GM15510 (cell line): Measurements from ENCODE around the gene CCNL2.

ENCODE experiments used
- POLR2A ChIP-seq: IDR thresholded peaks from 3 replicates; pipeline ENCODE4 v1.6.1; 2011; ENCODE audit warnings: borderline replicate concordance; ENCODE audit not compliant: insufficient read length; ENCODE audit errors: extremely low read depth

CCNL2 gene

GRCh38 chr1:1425753-1426495 lies 26.8 kb upstream of the CCNL2 start:
- TF ChIP-seq POLR2A = no peak

DNA sequence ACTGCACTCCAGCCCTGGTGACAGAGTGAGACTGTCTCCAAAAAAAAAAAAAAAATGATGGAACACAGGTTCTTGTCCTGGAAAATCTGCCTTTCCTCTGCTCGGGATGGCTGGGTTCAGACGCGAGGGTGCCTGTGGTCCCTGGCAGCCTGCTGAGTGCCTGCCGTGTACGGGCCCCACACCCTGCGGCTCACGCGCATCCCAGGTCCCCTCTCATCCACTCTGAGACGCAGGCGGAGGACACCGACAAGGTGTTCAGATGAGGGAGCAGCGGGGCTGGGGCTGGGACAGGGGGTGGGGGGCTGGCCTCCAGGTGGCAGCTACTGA lies 26.3 kb upstream of the CCNL2 start:
- TF ChIP-seq POLR2A = no peak

- no peak for TF ChIP-seq POLR2A
Measured at GRCh38 chr1:1424707-1425106, 25.6 kb upstream of the CCNL2 start.

DNA sequence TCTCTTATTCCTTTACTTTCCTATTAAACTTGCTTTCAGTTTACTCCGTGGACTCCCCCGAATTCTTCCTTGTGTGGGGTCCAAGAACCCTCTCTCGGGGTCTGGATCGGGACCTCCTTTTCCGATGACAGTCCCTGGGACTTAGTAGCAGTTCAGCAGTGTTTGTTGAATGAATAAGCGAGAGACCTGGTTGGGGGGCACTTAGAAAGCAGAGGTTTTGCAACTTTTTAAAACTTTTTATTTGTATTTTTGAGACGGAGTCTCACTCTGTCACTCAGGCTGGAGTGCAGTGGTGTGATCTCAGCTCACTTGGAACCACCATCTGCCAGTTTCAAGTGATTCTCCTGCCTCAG lies 24.1 kb upstream of the CCNL2 start:
- no peak for TF ChIP-seq POLR2A

- TF ChIP-seq POLR2A = no peak
Measured at GRCh38 chr1:1422465-1423244, 23.5 kb upstream of the CCNL2 start.

- no peak for TF ChIP-seq POLR2A
Measured at GRCh38 chr1:1421907-1422464, 22.9 kb upstream of the CCNL2 start.

GRCh38 chr1:1421147-1421906 lies 22.2 kb upstream of the CCNL2 start, which contains the start of gene ANKRD65:
ANKRD65 (minus strand) TSS chr1:1421276; CDS start chr1:1421005, 271 bp downstream.
- no peak for TF ChIP-seq POLR2A

GRCh38 chr1:1420654-1421141 lies 21.6 kb upstream of the CCNL2 start:
- no peak for TF ChIP-seq POLR2A

DNA sequence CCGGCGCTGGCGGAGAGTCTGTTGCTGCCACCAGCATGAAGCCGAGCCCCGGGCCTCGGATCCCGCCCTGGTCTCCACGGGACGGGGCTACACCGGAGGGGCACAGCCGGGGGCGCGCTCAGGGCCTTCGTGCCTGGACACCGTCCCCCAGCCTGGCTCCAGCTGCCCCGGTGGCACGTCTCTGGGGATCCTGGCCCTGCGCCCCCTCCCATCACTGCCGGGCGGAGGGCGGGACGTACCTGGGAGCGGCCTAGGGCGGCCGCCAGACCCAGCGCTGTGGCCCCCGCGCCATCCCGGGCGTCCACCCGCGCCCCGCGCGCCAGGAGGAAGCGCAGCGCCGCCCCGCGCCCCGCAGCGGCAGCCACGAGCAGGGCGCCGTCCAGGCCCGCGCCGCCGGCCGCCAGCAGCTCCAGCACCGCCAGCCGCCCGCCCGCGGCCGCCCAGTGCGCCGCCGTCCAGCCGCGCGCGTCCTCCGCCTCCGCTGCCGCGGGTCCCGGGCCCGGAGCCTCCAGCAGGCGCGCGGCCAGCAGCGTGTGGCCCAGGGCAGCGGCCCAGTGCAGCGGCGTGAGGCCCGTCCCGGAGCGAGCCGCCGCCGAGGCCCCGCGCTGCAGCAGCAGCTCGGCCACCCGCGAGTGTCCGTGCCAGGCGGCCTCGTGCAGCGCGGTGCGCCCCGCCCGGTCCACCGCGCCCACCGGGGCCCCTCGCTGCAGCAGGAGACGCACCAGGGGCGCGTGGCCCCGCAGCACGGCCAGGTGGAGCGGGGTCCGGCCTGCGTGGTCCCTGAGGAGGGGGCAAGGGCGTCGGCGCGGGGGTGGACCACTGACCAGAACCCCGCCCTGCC lies 20.9 kb upstream of the CCNL2 start:
- no peak for TF ChIP-seq POLR2A

DNA sequence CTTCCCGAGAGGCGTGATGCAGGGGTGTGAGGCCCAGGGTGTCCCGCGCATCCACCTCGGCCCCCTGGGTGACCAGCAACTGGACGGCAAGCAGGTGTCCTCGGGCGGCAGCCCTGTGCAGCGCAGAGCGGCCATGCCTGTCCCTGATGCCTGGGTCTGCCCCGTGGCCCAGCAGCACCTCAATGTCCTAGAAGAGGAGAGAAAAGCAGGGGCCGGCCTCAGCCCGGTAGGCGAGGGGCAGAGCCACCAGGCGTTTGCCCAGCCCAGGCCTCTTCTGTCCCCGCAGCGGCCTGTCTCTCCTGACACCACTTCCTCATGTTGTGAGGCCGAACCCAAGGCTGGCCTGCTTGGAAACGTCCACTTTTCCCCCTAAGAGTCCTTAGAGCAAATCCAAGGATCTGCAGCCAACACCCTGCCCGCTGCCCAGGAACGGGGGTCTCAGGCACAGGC lies 20.3 kb upstream of the CCNL2 start:
- TF ChIP-seq POLR2A = no peak

GRCh38 chr1:1418464-1419362 lies 19.6 kb upstream of the CCNL2 start:
- TF ChIP-seq POLR2A = no peak

- TF ChIP-seq POLR2A = no peak
Measured at GRCh38 chr1:1415751-1416150, 16.6 kb upstream of the CCNL2 start.

DNA sequence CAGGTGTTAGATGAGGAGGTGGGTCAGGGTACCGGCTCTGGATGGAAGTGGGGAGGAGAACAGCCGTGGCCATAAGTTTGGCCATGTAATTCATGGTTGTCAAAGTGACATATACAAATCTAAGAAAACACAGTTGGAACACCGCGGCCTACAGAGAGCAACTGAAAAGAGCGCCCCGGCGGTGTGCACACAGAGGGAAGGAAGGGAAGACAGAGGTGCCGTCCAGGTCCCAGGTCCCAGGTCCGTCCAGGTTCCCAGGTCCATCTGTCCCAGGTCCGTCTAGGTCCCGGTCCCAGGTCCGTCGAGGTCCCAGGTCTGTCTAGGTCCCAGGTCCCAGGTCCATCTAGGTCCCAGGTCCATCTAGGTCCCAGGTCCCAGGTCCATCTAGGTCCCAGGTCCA lies 12.5 kb upstream of the CCNL2 start:
- no peak for TF ChIP-seq POLR2A

GRCh38 chr1:1407636-1408318 lies 8.6 kb upstream of the CCNL2 start:
- TF ChIP-seq POLR2A = no peak
